Neuron (in vitro differentiated cells): ENCODE results near the gene NDUFAF5.

ENCODE experiments used
- H2AFZ ChIP-seq: one replicate; pipeline ENCODE4 v1.6.1; 2013; ENCODE audit warnings: low read depth, mild to moderate bottlenecking, inconsistent platforms, low read length, moderate library complexity
- H3K27me3 ChIP-seq: one replicate; pipeline ENCODE4 v1.6.1; 2013; ENCODE audit warnings: low read length; ENCODE audit not compliant: insufficient read depth
- H3K36me3 ChIP-seq: one replicate; pipeline ENCODE4 v1.6.1; 2013; ENCODE audit warnings: low read length; ENCODE audit not compliant: insufficient read depth
- H3K4me1 ChIP-seq: one replicate; pipeline ENCODE4 v1.6.1; 2013; ENCODE audit warnings: low read length; ENCODE audit not compliant: insufficient read depth
- H3K4me3 ChIP-seq: 2 replicates; pipeline ENCODE4 v1.5.1; 2013; ENCODE audit warnings: mild to moderate bottlenecking, low read length, moderate library complexity
- H3K9me3 ChIP-seq: one replicate; pipeline ENCODE4 v1.6.1; 2013; ENCODE audit warnings: low read length

The NDUFAF5 gene

GRCh38 chr20:13788167-13788834 is 3.5 kb downstream of the NDUFAF5 start:
- Histone ChIP-seq H3K9me3 (no peaks in the 10 kb centered on the region), H3K27me3 (no peaks in the 10 kb centered on the region), H3K4me1 (peaks cover 16% of the 10 kb centered on the region), H3K36me3 (peaks cover 48% of the 10 kb centered on the region), H3K4me3 (no peak overlapping the region), H2AFZ (no peak overlapping the region)

GRCh38 chr20:13790708-13791107 is 5.9 kb downstream of the NDUFAF5 start:
- H2AFZ ChIP-seq: no peak overlapping the region

GRCh38 chr20:13791540-13792459 is 7.0 kb downstream of the NDUFAF5 start:
- Histone ChIP-seq H3K4me1 (peaks cover 1% of the 10 kb centered on the region), H3K4me3 (no peak overlapping the region), H3K27me3 (no peaks in the 10 kb centered on the region), H3K36me3 (peaks cover 79% of the 10 kb centered on the region), H2AFZ (no peak overlapping the region), H3K9me3 (no peaks in the 10 kb centered on the region)

More at GRCh38 chr20:13790708-13791107, 5.9 kb downstream of the NDUFAF5 start:
- Histone ChIP-seq H3K9me3 (no peaks in the 10 kb centered on the region), H3K4me3 (no peak overlapping the region), H3K36me3 (peaks cover 69% of the 10 kb centered on the region), H3K27me3 (no peaks in the 10 kb centered on the region), H3K4me1 (peaks cover 11% of the 10 kb centered on the region)

DNA sequence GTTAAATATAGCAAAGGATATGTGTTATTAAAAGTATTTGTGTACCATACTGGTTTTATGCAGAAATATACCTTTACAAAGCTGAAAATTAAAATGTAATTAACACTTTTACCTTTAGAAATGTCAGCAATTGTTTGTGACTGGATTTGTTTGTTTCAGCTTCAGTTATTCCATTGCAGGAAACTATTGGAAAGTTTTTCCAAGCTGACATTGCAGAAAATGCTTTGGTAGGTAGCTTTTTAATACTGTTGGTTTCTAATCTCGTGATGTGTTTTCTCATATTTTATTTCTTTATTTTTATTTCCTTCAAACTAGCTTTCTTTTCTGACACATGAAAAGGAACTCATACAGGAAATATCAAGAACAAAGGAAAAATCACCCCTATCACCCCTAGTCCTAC is 8.2 kb downstream of the NDUFAF5 start:
- Histone ChIP-seq H3K36me3 (peaks cover 80% of the 10 kb centered on the region), H3K9me3 (no peaks in the 10 kb centered on the region), H3K27me3 (no peaks in the 10 kb centered on the region), H3K4me3 (no peak overlapping the region), H3K4me1 (no peaks in the 10 kb centered on the region), H2AFZ (no peak overlapping the region)

GRCh38 chr20:13794667-13795066 is 9.8 kb downstream of the NDUFAF5 start:
- Histone ChIP-seq H3K9me3 (no peaks in the 10 kb centered on the region), H3K27me3 (no peaks in the 10 kb centered on the region), H3K36me3 (peaks cover 88% of the 10 kb centered on the region), H3K4me3 (no peak overlapping the region), H2AFZ (no peak overlapping the region), H3K4me1 (no peaks in the 10 kb centered on the region)

DNA sequence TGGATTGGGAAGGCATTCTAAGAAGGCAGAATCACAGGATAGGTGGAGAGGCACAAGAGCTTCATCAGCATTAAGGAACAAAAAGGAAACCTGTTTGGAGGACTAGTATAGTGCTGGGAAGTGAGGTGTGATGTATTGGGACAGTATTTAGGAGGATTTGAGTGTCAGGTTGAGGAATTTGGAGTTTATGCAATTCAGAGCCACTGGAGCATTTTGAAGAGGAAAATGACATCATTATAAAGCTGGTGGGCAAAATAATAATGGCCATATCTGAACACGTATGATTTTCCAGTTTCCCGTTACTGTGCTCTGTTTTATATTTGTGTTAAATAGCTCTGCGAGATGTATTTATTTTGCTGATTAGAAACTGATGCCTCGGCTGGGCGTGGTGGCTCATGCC is 14.2 kb downstream of the NDUFAF5 start:
- peaks cover 85% of the 10 kb centered on the region for H3K36me3 ChIP-seq
- H3K9me3 ChIP-seq: no peaks in the 10 kb centered on the region
- H3K4me3 ChIP-seq: no peak overlapping the region
- no peaks in the 10 kb centered on the region for H3K27me3 ChIP-seq
- H3K4me1 ChIP-seq: no peaks in the 10 kb centered on the region
- no peak overlapping the region for H2AFZ ChIP-seq

DNA sequence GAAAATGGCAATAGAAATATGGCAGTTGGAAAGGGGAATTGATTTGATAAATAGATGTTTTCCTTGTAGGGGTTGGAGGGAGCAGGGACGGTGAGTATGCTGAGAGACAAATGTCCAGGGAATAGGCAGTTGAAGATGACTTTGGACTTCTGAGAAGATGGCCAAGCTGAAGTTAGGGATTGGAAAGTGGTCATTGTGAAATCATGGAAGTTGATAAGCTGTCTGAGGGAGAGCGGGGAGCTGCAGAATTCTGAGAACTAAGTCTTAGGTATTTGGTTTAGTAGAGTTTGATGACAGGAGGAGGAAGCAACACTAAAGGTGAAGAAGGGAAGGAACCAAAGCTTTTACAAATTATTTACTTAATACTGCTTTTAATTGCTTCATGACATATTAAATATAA is 15.1 kb downstream of the NDUFAF5 start:
- Histone ChIP-seq H3K27me3 (no peaks in the 10 kb centered on the region), H3K36me3 (peaks cover 85% of the 10 kb centered on the region), H3K4me1 (no peaks in the 10 kb centered on the region), H2AFZ (no peak overlapping the region), H3K9me3 (no peaks in the 10 kb centered on the region), H3K4me3 (no peak overlapping the region)

DNA sequence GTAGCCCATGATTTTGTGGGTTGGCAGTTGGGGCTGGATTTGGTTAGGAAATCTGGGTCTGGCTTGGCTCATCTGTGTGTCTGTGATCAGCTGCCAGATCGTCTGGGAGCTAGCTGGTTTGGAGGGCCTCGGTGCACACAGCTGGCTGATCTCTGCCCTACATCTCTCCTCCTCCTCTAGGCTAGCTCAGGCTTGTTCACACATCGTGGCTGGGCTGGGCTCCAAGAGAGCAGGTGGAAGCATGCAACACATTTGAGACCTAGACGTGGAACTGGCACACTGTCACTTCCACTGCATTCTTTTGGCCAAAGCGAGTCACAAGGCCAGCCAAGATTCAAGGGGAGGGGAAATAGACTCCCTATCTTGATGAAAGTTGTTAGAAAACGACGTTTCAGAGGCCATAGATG is 15.9 kb downstream of the NDUFAF5 start:
- Histone ChIP-seq H2AFZ (no peak overlapping the region), H3K9me3 (no peaks in the 10 kb centered on the region), H3K4me3 (no peak overlapping the region), H3K4me1 (no peaks in the 10 kb centered on the region), H3K27me3 (no peaks in the 10 kb centered on the region), H3K36me3 (peaks cover 80% of the 10 kb centered on the region)

GRCh38 chr20:13809373-13809772 is 24.5 kb downstream of the NDUFAF5 start:
- H3K4me1 ChIP-seq: no peaks in the 10 kb centered on the region
- no peaks in the 10 kb centered on the region for H3K9me3 ChIP-seq
- H3K36me3 ChIP-seq: peaks cover 73% of the 10 kb centered on the region
- H2AFZ ChIP-seq: no peak overlapping the region
- no peak overlapping the region for H3K4me3 ChIP-seq
- H3K27me3 ChIP-seq: no peaks in the 10 kb centered on the region

DNA sequence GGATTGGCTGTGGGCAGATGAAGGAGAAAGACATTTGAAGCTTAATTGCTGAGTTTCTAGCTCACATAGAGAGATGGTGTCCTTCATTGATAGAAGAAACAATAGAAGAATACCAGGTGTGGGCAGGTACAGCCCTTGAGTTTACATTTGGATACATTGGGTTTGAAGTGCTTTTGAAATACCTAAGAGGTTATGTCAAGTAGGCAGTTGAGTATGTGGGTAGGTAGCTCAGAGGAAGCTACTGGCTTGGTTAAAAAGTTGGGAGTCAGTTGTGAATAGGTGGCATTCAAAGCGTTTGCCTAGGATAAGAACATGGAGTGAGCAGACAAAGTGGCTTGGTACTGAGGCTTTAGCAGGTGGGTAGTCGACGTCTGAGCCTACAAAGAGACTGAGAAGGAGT is 25.0 kb downstream of the NDUFAF5 start:
- Histone ChIP-seq H3K4me3 (no peak overlapping the region), H3K27me3 (no peaks in the 10 kb centered on the region), H3K36me3 (peaks cover 73% of the 10 kb centered on the region), H3K4me1 (no peaks in the 10 kb centered on the region), H3K9me3 (no peaks in the 10 kb centered on the region), H2AFZ (no peak overlapping the region)

GRCh38 chr20:13810446-13810845 is 25.6 kb downstream of the NDUFAF5 start:
- Histone ChIP-seq H3K36me3 (peaks cover 77% of the 10 kb centered on the region), H3K27me3 (no peaks in the 10 kb centered on the region), H3K4me1 (no peaks in the 10 kb centered on the region), H3K9me3 (no peaks in the 10 kb centered on the region), H2AFZ (no peak overlapping the region), H3K4me3 (no peak overlapping the region)

DNA sequence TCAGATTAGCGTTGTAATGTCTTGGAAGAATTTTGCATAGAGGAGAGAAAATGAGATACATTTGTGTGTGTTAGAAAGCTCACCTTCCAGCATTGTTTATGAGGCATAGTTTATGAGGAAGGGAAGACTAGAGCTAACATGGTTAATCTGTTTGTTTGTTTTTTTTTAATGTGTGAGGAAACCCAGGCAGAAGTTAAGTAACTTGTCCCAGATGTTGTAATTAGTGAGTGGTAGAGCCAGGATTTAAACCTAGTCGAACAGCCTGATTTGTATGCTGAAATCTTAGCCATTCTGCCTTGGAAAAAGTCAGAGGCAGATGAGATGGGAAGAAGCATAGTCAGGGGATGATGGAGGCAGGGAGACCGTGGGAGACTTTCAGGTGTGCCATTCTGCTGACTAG is 29.1 kb downstream of the NDUFAF5 start:
- Histone ChIP-seq H3K9me3 (no peaks in the 10 kb centered on the region), H3K4me1 (no peaks in the 10 kb centered on the region), H3K27me3 (no peaks in the 10 kb centered on the region), H2AFZ (no peak overlapping the region), H3K36me3 (peaks cover 90% of the 10 kb centered on the region), H3K4me3 (no peak overlapping the region)

DNA sequence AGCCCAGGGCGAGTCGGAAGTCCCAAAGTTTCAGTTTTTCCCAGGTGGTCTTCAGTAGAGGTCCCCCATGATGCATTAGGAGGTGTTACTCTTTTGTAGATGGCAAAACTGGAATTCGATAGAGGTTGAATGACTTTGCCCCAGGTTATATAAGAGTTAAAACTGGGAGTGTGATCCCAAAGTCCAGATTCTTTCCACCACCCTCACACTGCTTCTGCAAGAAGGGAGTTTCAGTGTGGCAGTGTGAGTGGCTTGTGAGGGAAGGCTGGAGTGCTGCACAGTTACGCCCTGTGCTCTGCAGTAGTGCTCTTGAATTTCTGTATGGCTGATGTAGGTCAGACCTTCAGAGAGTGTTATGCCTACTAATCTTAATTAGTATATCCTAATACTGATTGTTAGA is 29.8 kb downstream of the NDUFAF5 start:
- no peaks in the 10 kb centered on the region for H3K4me1 ChIP-seq
- H2AFZ ChIP-seq: no peak overlapping the region
- peaks cover 83% of the 10 kb centered on the region for H3K36me3 ChIP-seq

More for the DNA sequence above, 29.8 kb downstream of the NDUFAF5 start:
- no peaks in the 10 kb centered on the region for H3K9me3 ChIP-seq
- H3K4me3 ChIP-seq: no peak overlapping the region
- no peaks in the 10 kb centered on the region for H3K27me3 ChIP-seq
